Left cardiac atrium (tissue), 4 donors: ENCODE data around the gene CRHR1. TPM values are rescaled to one million over a fixed set of nuclear protein-coding genes. Genes with fewer than 3 reads are reported as not detected.
"Not testable (repeated sequence)": the region's sequence is repeated elsewhere in the genome, so short reads cannot be mapped to it uniquely, and the experiment has no call there.

Source experiments
- ATAC-seq, 2 donors: fragments of 200-7000 bp; cut with Tn5 transposase; one replicate each; pipeline ENCODE4 v1.9.1; 2020; ENCODE audit warnings: mild to moderate bottlenecking in 2 of 2, moderate library complexity in 2 of 2
- DNase-seq: peaks from one replicate; pipeline ENCODE4 v3.0.0-alpha.2; 2020
- intact Hi-C, 2 donors: fragments of 100-400 bp; cut with DNase I; formaldehyde crosslinking; loops; one replicate each; pipeline versions ENCODE4 v1.14.1 to v1.15.1; 2022 to 2023
- total RNA-seq, 2 donors: library from RNA; stranded (reverse); fragmentation: NEBNext Ultra II Directional; extraction: Animal tissue kit (Norgen Biotek cat#: 25700); gene quantifications; one replicate each; pipeline ENCODE4 v1.2.1, GENCODE V29; 2021
- donor health status: DM: no; HTN: yes; CAD: no.
- donor health status: DM: no; HTN: yes; CAD: no; lungs with severe emphysema.
- donor health status: DM: yes; HTN: yes; CAD: no.
- donor health status: Dilated cardiomyopathy.

Gene CRHR1
- total RNA-seq, 2 donors from 2014 or later = not detected

DNA sequence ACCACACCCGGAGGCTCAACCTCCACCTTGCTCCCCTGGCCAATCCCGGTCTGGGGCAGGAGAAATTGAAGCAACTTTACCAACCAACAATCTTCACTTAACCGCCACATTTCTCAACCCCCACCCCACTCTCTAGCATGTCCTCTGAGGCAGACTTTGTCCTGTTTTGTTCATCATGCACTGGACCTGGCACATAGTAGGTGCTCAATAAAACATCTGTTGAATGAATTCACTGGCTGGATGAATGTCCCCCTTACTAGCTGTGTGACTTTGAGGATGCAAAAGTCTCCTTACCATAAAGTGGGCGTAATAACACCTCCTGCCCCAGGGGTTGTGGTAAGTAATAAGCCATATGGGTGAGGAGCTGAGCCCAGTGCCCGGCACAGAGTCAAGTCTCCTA is 66.3 kb downstream of the CRHR1 start:
- ATAC-seq = no peak
- no peak for DNase-seq
- intact Hi-C loops = loop anchor here in 1 of 2 donors (5.0 kb wide), 1 partner anchor 208 kb away; no protein-coding TSS in a partner anchor

- DNase-seq (no peak), ATAC-seq (no peak)
- intact Hi-C loops = loop anchor here in 1 of 2 donors (5.0 kb wide), 1 partner anchor 209 kb away; no protein-coding TSS in a partner anchor
Measured at GRCh38 chr17:45851022-45851421, 66.9 kb downstream of the CRHR1 start.

DNA sequence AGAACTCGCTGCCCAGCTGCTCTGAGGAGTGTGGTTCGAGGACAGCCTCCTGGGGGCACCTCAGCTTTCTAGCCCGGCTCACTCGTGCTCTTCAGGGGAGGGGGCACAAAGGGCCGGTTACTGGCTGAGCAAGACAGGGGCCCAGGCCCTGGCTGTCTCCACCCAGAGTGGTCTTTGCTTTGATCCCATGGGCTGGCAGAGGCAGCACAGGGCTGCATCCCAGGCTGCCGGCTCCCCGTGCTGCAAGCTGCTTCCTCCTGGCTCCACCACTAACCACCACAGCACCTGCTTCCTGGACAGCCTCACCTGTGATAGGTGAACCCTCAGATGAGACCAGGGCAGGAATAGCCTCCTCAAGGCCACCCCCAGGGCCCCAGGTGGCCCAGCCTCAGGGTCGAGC is 67.3 kb downstream of the CRHR1 start:
- intact Hi-C loops = loop anchor here in 1 of 2 donors (5.0 kb wide), 1 partner anchor 209 kb away; no protein-coding TSS in a partner anchor
- ATAC-seq (no peak), DNase-seq (no peak)

DNA sequence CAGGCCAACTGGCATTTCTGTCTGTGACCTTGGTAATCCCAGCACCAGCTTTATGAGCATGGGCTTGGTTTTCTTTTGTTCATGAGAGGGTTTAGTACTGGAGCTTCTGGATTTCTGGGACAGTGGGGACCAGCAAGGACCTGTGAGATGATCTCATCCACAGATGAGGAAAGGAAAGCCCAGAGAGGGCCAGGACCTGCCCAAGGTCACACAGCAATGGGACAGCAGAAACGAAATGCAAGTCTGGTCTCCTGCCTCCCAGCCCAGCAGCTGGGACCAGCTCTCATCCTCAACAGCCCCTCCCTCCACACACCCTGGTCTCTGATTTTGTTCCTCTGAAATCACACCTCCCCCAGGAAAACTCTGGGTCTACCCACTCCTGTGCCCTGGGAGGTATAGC is 67.8 kb downstream of the CRHR1 start:
- intact Hi-C loops = loop anchor here in 1 of 2 donors (5.0 kb wide), 1 partner anchor 210 kb away; no protein-coding TSS in a partner anchor
- no peak for DNase-seq
- ATAC-seq = no peak

GRCh38 chr17:45852535-45853297 is 68.6 kb downstream of the CRHR1 start:
- peak; percentile 63 for DNase-seq
- intact Hi-C loops = loop anchor here in 1 of 2 donors (5.0 kb wide), 1 partner anchor 210 kb away; no protein-coding TSS in a partner anchor
- ATAC-seq = no peak

- intact Hi-C loops = loop anchor here in 1 of 2 donors (5.0 kb wide), 1 partner anchor 212 kb away; no protein-coding TSS in a partner anchor
- DNase-seq (no peak), ATAC-seq (no peak)
Measured at GRCh38 chr17:45854209-45854608, 70.1 kb downstream of the CRHR1 start.

DNA sequence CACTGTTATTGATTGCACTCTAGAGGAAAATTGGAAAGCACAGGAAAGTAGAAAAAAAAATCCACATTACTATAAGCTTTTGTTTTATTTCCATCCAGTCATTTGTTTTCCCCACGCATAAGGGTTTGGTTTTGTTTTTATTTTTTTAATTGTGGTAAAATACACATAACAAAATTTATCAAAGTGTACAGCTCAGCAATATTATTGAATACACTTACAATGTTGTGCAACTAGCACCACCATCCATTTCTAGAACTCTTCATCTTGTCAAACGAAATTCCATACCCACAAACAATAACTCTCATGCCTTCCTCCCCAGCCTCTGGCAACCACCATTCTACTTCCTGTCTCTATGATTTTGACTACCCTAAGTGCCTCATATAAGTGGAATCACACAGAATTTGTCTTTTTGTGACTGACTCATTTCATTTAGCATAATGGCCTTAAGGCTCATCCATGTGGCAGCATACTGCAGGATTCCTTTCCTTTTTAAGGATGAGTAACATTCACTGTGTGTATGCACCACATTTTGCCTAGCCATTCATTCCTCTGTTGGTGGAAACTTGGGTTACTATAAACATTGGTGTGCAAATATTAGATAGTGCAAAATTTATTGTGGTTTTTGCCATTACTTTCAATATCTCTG is 71.7 kb downstream of the CRHR1 start:
- intact Hi-C loops = no loop called here
- DNase-seq (no peak), ATAC-seq (no peak)

GRCh38 chr17:45857977-45858708 is 74.0 kb downstream of the CRHR1 start:
- ATAC-seq (peak; percentile 26 to 50), DNase-seq (no peak)
- intact Hi-C loops = no loop called here

DNA sequence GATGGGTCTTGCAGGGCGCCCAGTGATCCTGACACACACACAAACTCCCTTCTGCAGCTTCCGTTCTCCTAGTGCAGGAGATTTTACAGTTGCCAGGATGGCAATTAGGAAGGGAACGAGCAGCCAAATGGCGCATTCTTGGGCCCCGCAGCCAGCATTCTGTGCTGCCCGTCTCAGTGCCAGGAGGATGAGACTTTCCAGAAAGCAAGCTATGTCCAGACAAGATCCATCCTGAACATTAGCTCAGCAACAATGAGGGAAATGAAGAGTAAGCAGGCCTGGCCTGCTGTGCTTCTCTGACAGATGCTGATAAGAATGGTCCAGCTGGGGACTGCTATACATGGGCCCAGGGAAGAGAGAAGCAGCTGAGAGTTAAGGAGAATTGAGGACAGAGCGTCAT is 77.0 kb downstream of the CRHR1 start:
- no peak for DNase-seq
- intact Hi-C loops = no loop called here
- no peak for ATAC-seq

DNA sequence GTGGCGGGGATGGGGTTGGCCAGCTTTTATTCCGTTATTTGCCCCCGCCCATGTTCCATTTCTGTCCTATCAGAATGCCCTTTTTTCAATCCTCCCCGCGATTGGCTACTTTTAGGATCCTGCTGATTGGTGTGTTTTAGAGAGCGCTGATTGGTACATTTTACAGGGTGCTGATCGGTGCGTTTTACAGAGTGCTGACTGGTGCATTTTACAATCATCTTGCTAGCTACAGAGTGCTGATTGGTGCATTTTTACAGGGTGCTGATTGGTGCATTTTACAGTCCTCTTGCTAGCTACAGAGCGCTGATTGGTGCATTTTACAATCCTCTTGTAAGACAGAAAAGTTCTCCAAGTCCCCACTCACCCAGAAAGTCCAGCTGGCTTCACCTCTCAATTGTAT is 78.0 kb downstream of the CRHR1 start:
- DNase-seq, intact Hi-C loops, ATAC-seq: not testable (repeated sequence)

GRCh38 chr17:45863857-45864654 is 79.9 kb downstream of the CRHR1 start:
- intact Hi-C loops = no loop called here
- ATAC-seq (no peak), DNase-seq (no peak)

DNA sequence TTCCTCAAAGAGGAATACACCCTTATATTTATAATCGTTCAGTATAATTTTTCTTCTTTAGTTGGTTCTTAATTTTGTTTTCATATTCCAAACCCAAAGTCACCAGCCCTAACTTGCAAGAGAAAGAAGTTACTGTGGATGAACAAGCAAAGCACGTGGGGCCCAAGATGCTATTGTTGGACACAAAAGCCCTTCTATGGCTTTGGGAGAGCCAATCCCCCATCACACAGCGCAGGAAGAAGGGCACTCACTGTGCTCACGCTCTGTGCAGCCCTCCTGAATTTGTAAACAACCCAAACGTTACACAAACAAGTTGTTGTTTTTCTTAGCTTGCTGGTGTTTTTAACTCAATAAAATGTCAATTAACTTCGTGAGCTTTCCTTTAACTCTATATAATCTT is 83.1 kb downstream of the CRHR1 start:
- intact Hi-C loops = no loop called here
- no peak for ATAC-seq

GRCh38 chr17:45867702-45868101 is 83.6 kb downstream of the CRHR1 start:
- ATAC-seq (no peak), DNase-seq (no peak)
- intact Hi-C loops = no loop called here

More for the DNA sequence above, 83.1 kb downstream of the CRHR1 start:
- DNase-seq = no peak

DNA sequence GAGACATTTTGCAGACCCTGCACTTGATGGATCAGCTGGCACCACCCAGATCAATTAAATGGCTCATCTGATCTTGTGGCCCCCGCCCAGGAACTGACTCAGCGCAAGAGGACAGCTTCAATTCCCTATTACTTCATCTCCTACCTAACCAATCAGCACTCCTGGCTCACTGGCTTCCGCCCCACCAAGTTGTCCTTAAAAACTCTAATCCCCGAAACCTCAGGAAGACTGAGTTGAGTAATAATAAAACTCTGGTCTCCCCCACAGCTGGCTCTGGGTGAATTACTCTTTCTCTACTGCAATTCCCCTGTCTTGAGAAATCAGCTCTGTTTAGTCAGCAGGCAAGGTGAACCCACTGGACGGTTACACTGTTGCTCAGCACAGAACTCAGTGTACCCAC is 84.2 kb downstream of the CRHR1 start:
- DNase-seq = no peak
- intact Hi-C loops = no loop called here
- ATAC-seq = no peak

- DNase-seq = no peak
- ATAC-seq = no peak
- intact Hi-C loops = no loop called here
Measured at GRCh38 chr17:45869676-45870341, 85.7 kb downstream of the CRHR1 start.

- ATAC-seq (no peak), DNase-seq (no peak)
- intact Hi-C loops = no loop called here
Measured at GRCh38 chr17:45870342-45870974, 86.3 kb downstream of the CRHR1 start.

GRCh38 chr17:45871718-45872117 is 87.6 kb downstream of the CRHR1 start:
- intact Hi-C loops = no loop called here
- ATAC-seq (no peak), DNase-seq (no peak)

DNA sequence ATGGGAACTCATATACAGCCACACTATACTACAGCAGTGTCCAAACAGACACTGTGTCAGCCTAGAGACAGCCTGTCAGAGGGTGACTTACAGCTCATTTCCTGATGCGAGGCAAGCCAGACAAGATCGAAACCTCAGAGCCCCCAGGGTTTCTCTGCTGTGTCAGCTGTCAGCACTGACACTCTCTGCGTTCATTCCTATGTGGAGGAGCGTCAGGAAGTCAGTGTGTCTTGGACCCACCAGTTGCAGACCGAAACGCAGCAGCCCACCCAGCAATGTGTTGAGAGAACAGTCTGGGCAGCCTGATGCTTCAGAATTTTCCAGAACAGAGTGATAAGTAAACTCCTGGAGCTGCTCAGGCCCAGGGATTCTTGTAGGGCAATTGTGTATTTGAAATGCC is 89.6 kb downstream of the CRHR1 start:
- ATAC-seq = no peak
- intact Hi-C loops = no loop called here
- no peak for DNase-seq
